Neutrophil (primary cell): ENCODE data around the gene TBXAS1.
A peak's percentile ranks its signal among the peaks of the same experiment; 100 is the strongest.

Source experiments
- H3K27ac ChIP-seq: fragments of 200-600 bp; sonication (generic); 2 replicates; pipeline ENCODE4 v1.5.1; 2016; ENCODE audit warnings: mild to moderate bottlenecking, moderate library complexity
- H3K27me3 ChIP-seq: fragments of 200-600 bp; sonication (generic); 2 replicates; pipeline ENCODE4 v1.6.0; 2016; ENCODE audit warnings: mild to moderate bottlenecking
- H3K36me3 ChIP-seq: fragments of 200-600 bp; sonication (generic); 2 replicates; pipeline ENCODE4 v1.5.1; 2017
- H3K4me1 ChIP-seq, 2 experiments: fragments of 200-600 bp in 1 of 2; sonication (generic) in 1 of 2; 1 replicate in 1 of 2; 2 replicates in 1 of 2; pipeline versions ENCODE4 v1.5.1 to v1.6.1; 2013 to 2016; ENCODE audit warnings: low read depth in 1 of 2, low read length in 1 of 2, mild to moderate bottlenecking in 1 of 2, moderate library complexity in 1 of 2; ENCODE audit not compliant: control insufficient read depth in 1 of 2, insufficient read depth in 1 of 2
- H3K4me3 ChIP-seq, 2 experiments: fragments of 200-600 bp in 1 of 2; sonication (generic) in 1 of 2; 1 replicate in 1 of 2; 2 replicates in 1 of 2; pipeline ENCODE4 v1.5.1; 2013 to 2016; ENCODE audit warnings: low read depth in 1 of 2, low read length in 1 of 2, mild to moderate bottlenecking in 1 of 2, moderate library complexity in 1 of 2
- H3K9me3 ChIP-seq: fragments of 200-600 bp; sonication (generic); 2 replicates; pipeline ENCODE4 v1.5.1; 2016
- TF ChIP-seq, protein P1 (sequence below): fragments of 200-600 bp; sonication (generic); IDR thresholded peaks from 2 replicates; pipeline ENCODE4 v1.5.1; 2016; ENCODE audit warnings: antibody characterized with exemption

Gene TBXAS1

GRCh38 chr7:139845443-139845805 is 16.4 kb downstream of the TBXAS1 start:
- H3K4me1 ChIP-seq, result peaks cover 29 to 44% of the 10 kb centered on the region in 2 experiments
- no peaks in the 10 kb centered on the region for H3K9me3 ChIP-seq
- peaks cover 47% of the 10 kb centered on the region for H3K36me3 ChIP-seq
- TF ChIP-seq, protein P1, sequence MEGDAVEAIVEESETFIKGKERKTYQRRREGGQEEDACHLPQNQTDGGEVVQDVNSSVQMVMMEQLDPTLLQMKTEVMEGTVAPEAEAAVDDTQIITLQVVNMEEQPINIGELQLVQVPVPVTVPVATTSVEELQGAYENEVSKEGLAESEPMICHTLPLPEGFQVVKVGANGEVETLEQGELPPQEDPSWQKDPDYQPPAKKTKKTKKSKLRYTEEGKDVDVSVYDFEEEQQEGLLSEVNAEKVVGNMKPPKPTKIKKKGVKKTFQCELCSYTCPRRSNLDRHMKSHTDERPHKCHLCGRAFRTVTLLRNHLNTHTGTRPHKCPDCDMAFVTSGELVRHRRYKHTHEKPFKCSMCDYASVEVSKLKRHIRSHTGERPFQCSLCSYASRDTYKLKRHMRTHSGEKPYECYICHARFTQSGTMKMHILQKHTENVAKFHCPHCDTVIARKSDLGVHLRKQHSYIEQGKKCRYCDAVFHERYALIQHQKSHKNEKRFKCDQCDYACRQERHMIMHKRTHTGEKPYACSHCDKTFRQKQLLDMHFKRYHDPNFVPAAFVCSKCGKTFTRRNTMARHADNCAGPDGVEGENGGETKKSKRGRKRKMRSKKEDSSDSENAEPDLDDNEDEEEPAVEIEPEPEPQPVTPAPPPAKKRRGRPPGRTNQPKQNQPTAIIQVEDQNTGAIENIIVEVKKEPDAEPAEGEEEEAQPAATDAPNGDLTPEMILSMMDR, result no peak
- H3K27ac ChIP-seq, result peak overlapping the region; percentile 4
- no peak overlapping the region for H3K4me3 ChIP-seq
- H3K27me3 ChIP-seq, result no peaks in the 10 kb centered on the region

DNA sequence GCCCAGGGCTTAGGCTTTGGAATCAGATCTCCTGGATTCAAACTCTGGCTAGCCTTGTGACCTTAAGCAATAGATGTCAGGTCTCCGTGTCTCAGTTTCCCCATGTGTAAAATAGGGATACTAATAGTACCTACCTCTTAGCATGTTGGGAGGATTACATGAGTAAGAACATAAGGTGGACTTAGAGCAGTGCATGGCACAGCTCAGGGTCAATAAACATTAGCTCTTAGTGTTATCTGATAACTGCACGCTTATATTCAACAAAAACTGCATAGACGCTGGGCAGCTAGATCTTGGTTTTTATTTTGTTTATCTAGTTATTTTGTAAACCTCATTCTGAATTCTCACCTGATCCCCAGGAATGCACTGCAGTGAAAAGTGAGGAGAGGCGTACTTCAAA is 17.2 kb downstream of the TBXAS1 start:
- Histone ChIP-seq H3K9me3 (no peaks in the 10 kb centered on the region), H3K4me3 (no peak overlapping the region), H3K27me3 (no peaks in the 10 kb centered on the region), H3K4me1 (peaks cover 29 to 44% of the 10 kb centered on the region in 2 experiments), H3K27ac (no peak overlapping the region), H3K36me3 (peaks cover 48% of the 10 kb centered on the region)
- TF ChIP-seq, protein P1, result no peak

GRCh38 chr7:139848274-139848673 is 19.2 kb downstream of the TBXAS1 start:
- TF ChIP-seq, protein P1, result no peak
- no peak overlapping the region for H3K4me3 ChIP-seq
- H3K36me3 ChIP-seq, result peaks cover 39% of the 10 kb centered on the region
- H3K27ac ChIP-seq, result peak overlapping the region; percentile 37
- no peaks in the 10 kb centered on the region for H3K27me3 ChIP-seq
- peaks cover 24 to 36% of the 10 kb centered on the region in 2 experiments for H3K4me1 ChIP-seq
- no peaks in the 10 kb centered on the region for H3K9me3 ChIP-seq

GRCh38 chr7:139850906-139851305 is 21.8 kb downstream of the TBXAS1 start:
- Histone ChIP-seq H3K4me1 (peaks cover 38 to 53% of the 10 kb centered on the region in 2 experiments), H3K36me3 (peaks cover 29% of the 10 kb centered on the region), H3K27me3 (no peaks in the 10 kb centered on the region), H3K9me3 (no peaks in the 10 kb centered on the region), H3K4me3 (no peak overlapping the region), H3K27ac (no peak overlapping the region)
- TF ChIP-seq, protein P1, result no peak

DNA sequence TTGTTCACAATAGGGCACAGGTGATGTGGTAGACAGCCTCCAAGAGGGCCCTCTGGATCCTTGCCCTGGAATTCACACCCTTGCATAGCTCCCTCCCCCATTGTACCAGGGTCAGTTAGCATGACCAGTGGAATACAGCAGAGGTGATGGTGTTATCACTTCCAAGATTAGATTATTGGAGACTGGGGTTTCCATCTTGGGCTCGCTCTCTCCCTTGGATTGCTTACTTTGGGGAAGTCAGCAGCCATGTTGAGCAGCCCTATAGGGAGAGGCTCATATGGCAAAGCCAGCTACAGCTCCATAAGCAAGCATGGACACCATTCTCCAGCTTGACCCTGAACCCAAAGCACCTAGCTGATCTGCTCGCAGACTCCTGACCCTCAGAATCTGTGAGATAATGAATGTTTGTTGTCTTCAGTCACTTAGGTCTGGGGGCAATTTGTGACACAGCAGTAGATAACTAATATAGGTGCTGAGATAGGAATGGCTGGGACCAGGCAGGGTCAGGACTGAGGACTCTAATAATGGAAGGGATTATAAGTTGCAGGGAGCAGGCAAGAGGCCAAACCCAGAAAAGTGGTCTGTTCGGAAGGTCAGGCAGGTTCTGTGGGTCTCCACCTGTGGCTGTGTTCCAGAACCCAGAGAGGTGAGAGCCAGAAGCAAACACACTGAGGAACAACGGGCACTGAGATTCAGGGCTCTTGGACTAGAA is 22.9 kb downstream of the TBXAS1 start:
- H3K27ac ChIP-seq, result peak overlapping the region; percentile 86
- TF ChIP-seq, protein P1, result no peak
- H3K4me1 ChIP-seq, result peaks cover 48 to 61% of the 10 kb centered on the region in 2 experiments
- H3K4me3 ChIP-seq, result no peak overlapping the region
- H3K27me3 ChIP-seq, result no peaks in the 10 kb centered on the region
- H3K36me3 ChIP-seq, result peaks cover 23% of the 10 kb centered on the region
- H3K9me3 ChIP-seq, result no peaks in the 10 kb centered on the region
